Measurements from ENCODE around the gene SRPRA. TPM values are rescaled to one million over a fixed set of nuclear protein-coding genes. Genes with fewer than 3 reads are reported as not detected.

Gene SRPRA
- total RNA-seq, 1 donor, result 99.5 TPM

DNA sequence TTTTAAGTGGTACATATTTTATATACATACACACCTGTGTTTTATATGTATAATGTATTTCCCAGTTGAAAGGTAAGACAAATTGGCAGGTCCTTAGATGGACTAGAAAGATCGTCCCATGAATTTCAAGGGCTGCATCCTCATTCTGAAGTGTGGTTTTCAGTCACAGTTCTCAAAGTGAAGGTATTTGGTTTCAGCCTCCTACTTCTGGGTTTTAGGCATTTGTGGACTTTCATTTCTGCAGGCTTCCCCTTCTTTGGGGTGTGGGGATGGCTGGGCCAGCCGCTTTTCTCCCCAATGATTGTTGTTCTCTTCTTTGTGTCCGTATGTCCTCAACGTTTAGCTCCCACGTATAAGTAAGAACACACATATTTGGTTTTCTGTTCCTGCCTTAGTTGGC, 45.1 kb upstream of the SRPRA start:
- DNase-seq (ENCODE audit: insufficient read length, low spot score, missing footprints), result no peak
- Histone ChIP-seq H3K4me3 (ENCODE audit: insufficient read depth, low read length) (no peak overlapping the region), H2AFZ (ENCODE audit: low read length) (no peak overlapping the region), H3K36me3 (ENCODE audit: insufficient read depth, low read length) (no peaks in the 10 kb centered on the region), H3K4me2 (ENCODE audit: insufficient read depth, low read length) (no peak overlapping the region), H3K4me1 (ENCODE audit: insufficient read depth, low read length) (peaks cover 18% of the 10 kb centered on the region), H3K27ac (ENCODE audit: low read depth, low read length) (no peak overlapping the region), H4K20me1 (ENCODE audit: insufficient read depth, low read length) (peaks cover 4% of the 10 kb centered on the region), H3K9me3 (ENCODE audit: low read depth, low read length) (no peaks in the 10 kb centered on the region), H3K27me3 (ENCODE audit: insufficient read depth, low read length) (no peaks in the 10 kb centered on the region), H3K79me2 (ENCODE audit: insufficient read depth, low read length) (no peaks in the 10 kb centered on the region)
- TF ChIP-seq, protein P1, sequence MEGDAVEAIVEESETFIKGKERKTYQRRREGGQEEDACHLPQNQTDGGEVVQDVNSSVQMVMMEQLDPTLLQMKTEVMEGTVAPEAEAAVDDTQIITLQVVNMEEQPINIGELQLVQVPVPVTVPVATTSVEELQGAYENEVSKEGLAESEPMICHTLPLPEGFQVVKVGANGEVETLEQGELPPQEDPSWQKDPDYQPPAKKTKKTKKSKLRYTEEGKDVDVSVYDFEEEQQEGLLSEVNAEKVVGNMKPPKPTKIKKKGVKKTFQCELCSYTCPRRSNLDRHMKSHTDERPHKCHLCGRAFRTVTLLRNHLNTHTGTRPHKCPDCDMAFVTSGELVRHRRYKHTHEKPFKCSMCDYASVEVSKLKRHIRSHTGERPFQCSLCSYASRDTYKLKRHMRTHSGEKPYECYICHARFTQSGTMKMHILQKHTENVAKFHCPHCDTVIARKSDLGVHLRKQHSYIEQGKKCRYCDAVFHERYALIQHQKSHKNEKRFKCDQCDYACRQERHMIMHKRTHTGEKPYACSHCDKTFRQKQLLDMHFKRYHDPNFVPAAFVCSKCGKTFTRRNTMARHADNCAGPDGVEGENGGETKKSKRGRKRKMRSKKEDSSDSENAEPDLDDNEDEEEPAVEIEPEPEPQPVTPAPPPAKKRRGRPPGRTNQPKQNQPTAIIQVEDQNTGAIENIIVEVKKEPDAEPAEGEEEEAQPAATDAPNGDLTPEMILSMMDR (IDR thresholded peaks at IDR 0.05; ENCODE audit: extremely low read depth, low read depth, low read length), result no peak

DNA sequence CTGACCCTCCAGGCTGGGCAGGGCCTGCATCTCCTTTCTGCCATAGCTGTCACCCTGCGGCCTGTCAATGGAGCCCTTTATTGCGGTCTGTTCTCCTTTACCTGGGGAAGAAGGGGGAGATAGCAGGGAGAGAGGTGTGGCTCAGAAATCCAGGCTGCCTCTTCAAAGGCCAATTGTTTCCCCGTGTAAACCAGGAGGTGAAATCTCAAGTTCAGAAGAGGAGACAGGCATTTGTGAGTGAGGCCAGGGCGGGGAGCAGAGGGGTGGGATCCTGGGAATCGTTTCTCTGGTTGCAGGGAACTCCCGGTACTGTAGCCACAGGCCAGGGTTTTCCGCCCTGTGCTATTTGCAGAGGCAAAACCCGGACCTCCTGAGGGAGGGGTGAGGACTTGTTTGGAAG, 44.3 kb upstream of the SRPRA start:
- Histone ChIP-seq H2AFZ (ENCODE audit: low read length) (no peak overlapping the region), H3K27me3 (ENCODE audit: insufficient read depth, low read length) (no peaks in the 10 kb centered on the region), H3K9me3 (ENCODE audit: low read depth, low read length) (no peaks in the 10 kb centered on the region), H3K4me2 (ENCODE audit: insufficient read depth, low read length) (no peak overlapping the region), H3K36me3 (ENCODE audit: insufficient read depth, low read length) (no peaks in the 10 kb centered on the region), H3K4me1 (ENCODE audit: insufficient read depth, low read length) (peaks cover 9% of the 10 kb centered on the region), H3K4me3 (ENCODE audit: insufficient read depth, low read length) (no peak overlapping the region), H3K27ac (ENCODE audit: low read depth, low read length) (no peak overlapping the region), H3K79me2 (ENCODE audit: insufficient read depth, low read length) (no peaks in the 10 kb centered on the region), H4K20me1 (ENCODE audit: insufficient read depth, low read length) (peaks cover 4% of the 10 kb centered on the region)
- TF ChIP-seq, protein P1 (IDR thresholded peaks at IDR 0.05; ENCODE audit: extremely low read depth, low read depth, low read length), result no peak
- no peak for DNase-seq (ENCODE audit: insufficient read length, low spot score, missing footprints)

DNA sequence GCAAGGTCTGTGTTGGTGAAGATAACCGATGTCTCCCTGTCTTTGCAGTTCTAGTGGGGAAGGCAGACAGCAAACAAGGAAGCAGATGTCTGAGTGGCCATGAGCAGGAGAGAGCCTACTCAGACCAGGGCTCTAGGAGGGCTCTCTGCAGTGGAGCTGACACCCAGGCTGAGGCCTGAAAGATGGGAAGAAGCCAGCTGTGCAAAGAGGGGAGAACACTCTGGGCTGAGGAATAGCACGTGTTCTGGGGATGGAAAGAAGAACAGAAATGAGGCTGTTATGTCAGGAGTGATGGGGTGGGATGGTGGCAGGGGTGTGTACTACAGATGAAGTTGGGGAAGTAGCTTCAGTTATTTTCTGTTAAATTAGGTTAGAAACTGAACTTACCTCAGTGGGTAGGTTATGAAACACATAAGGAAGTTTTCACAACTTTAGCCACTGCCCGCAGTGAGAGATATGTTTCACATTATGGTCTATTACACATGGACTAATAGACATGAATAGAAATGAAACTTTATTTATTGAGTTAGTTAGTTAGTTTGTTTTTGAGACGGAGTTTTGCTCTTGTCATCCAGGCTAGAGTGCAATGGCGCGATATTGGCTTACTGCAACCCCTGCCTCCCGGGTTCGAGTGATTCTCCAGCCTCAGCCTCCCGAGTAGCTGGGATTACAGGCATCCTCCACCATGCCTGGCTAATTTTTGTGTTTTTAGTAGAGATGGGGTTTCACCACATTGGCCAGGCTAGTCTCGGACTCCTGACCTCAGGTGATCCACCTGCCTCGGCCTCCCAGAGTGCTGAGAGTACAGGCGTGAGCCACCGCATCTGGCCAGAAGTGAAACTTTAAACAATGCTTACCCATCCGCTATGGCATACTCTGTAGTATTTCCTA, 43.0 kb upstream of the SRPRA start:
- Histone ChIP-seq H3K4me1 (ENCODE audit: insufficient read depth, low read length) (no peaks in the 10 kb centered on the region), H4K20me1 (ENCODE audit: insufficient read depth, low read length) (peaks cover 4% of the 10 kb centered on the region), H3K27me3 (ENCODE audit: insufficient read depth, low read length) (no peaks in the 10 kb centered on the region), H2AFZ (ENCODE audit: low read length) (no peak overlapping the region), H3K4me3 (ENCODE audit: insufficient read depth, low read length) (no peak overlapping the region), H3K4me2 (ENCODE audit: insufficient read depth, low read length) (no peak overlapping the region), H3K79me2 (ENCODE audit: insufficient read depth, low read length) (no peaks in the 10 kb centered on the region), H3K27ac (ENCODE audit: low read depth, low read length) (no peak overlapping the region), H3K9me3 (ENCODE audit: low read depth, low read length) (no peaks in the 10 kb centered on the region), H3K36me3 (ENCODE audit: insufficient read depth, low read length) (no peaks in the 10 kb centered on the region)
- TF ChIP-seq, protein P1 (IDR thresholded peaks at IDR 0.05; ENCODE audit: extremely low read depth, low read depth, low read length), result no peak
- no peak for DNase-seq (ENCODE audit: insufficient read length, low spot score, missing footprints)

DNA sequence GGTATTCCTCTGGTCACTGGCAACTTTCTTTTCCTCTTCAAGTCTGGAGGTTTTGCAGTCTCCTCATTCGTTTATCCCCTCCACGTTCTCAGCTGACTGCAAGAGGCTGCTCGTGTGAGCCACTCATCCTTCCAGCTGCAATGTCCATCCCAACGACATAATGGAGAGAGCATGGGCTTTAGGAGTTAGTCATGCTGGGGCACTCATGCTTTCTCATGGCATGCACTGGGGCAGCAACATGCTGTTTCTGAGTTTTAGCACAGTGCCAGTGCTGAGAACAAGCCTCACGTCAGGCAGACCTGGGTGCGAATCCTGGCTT, 42.3 kb upstream of the SRPRA start:
- DNase-seq (ENCODE audit: insufficient read length, low spot score, missing footprints), result no peak
- Histone ChIP-seq H3K4me1 (ENCODE audit: insufficient read depth, low read length) (no peaks in the 10 kb centered on the region), H3K4me2 (ENCODE audit: insufficient read depth, low read length) (no peak overlapping the region), H3K36me3 (ENCODE audit: insufficient read depth, low read length) (no peaks in the 10 kb centered on the region), H3K79me2 (ENCODE audit: insufficient read depth, low read length) (peaks cover 2% of the 10 kb centered on the region), H3K4me3 (ENCODE audit: insufficient read depth, low read length) (no peak overlapping the region), H4K20me1 (ENCODE audit: insufficient read depth, low read length) (peaks cover 4% of the 10 kb centered on the region), H3K27ac (ENCODE audit: low read depth, low read length) (no peak overlapping the region), H3K9me3 (ENCODE audit: low read depth, low read length) (no peaks in the 10 kb centered on the region), H2AFZ (ENCODE audit: low read length) (no peak overlapping the region), H3K27me3 (ENCODE audit: insufficient read depth, low read length) (no peaks in the 10 kb centered on the region)
- TF ChIP-seq, protein P1 (IDR thresholded peaks at IDR 0.05; ENCODE audit: extremely low read depth, low read depth, low read length), result no peak

Measured in osteoblast (primary cell).